ENCODE data around the gene POLR3A. TPM values are rescaled to one million over a fixed set of nuclear protein-coding genes. Genes with fewer than 3 reads are reported as not detected.
"Not testable (repeated sequence)": the region's sequence is repeated elsewhere in the genome, so short reads cannot be mapped to it uniquely, and the experiment has no call there.

The POLR3A gene
- polyA plus RNA-seq (ENCODE audit: insufficient read length in 10 of 10) = 10 to 100 TPM; 11.0 to 15.6 (median 13.9) TPM
- long read RNA-seq, donor 1, full-length matches to known transcripts = 1 of 5,758 reads
- long read RNA-seq, donor 1, partial matches to known transcripts = 2,690 of 5,758 reads
- long read RNA-seq, donor 1, other reads (novel, unspliced or antisense) = 3,067 of 5,758 reads
- long read RNA-seq, donor 2, full-length matches to known transcripts = 1 of 1 reads
- long read RNA-seq, donor 2, partial matches to known transcripts = 0 of 1 reads
- long read RNA-seq, donor 2, other reads (novel, unspliced or antisense) = 0 of 1 reads
- long read RNA-seq, donor 3 = 0 reads
- long read RNA-seq, donor 4 = 0 reads
- long read RNA-seq, donor 5, full-length matches to known transcripts = 2 of 9,544 reads
- long read RNA-seq, donor 5, partial matches to known transcripts = 8,141 of 9,544 reads
- long read RNA-seq, donor 5, other reads (novel, unspliced or antisense) = 1,401 of 9,544 reads
- long read RNA-seq, donor 6 = 0 reads
- long read RNA-seq, donor 7, partial matches to known transcripts = 3,134 of 4,790 reads
- long read RNA-seq, donor 7, other reads (novel, unspliced or antisense) = 1,656 of 4,790 reads
- long read RNA-seq, donor 8, partial matches to known transcripts = 4,334 of 5,844 reads
- long read RNA-seq, donor 8, other reads (novel, unspliced or antisense) = 1,510 of 5,844 reads
- long read RNA-seq, donor 9, partial matches to known transcripts = 527 of 1,145 reads
- long read RNA-seq, donor 9, other reads (novel, unspliced or antisense) = 618 of 1,145 reads

- peak; percentile 97 to 98 (median 98) for DNase-seq
Observed at GRCh38 chr10:78029269-78030226, at the start of gene POLR3A. Gene POLR3A (minus strand): TSS chr10:78029515. CDS start chr10:78029407, 108 bp downstream.

GRCh38 chr10:78078539-78079330 is 49.4 kb upstream of the POLR3A start:
- no peak for DNase-seq

GRCh38 chr10:78075806-78076205 is 46.5 kb upstream of the POLR3A start:
- not testable (repeated sequence) for DNase-seq

- DNase-seq = no peak
Observed at GRCh38 chr10:78072504-78072903, 43.2 kb upstream of the POLR3A start.

GRCh38 chr10:78071857-78072179 is 42.5 kb upstream of the POLR3A start:
- no peak for DNase-seq

GRCh38 chr10:78071140-78071856 is 42.0 kb upstream of the POLR3A start:
- no peak for DNase-seq

- DNase-seq = no peak
Observed at GRCh38 chr10:78070726-78071125, 41.4 kb upstream of the POLR3A start.

- DNase-seq = not testable (repeated sequence)
Observed at GRCh38 chr10:78070064-78070463, 40.7 kb upstream of the POLR3A start.

- no peak for DNase-seq
Observed at GRCh38 chr10:78069151-78069550, 39.8 kb upstream of the POLR3A start.

- no peak for DNase-seq
Observed at GRCh38 chr10:78066728-78067430, 37.6 kb upstream of the POLR3A start.

- DNase-seq = no peak
Observed at GRCh38 chr10:78066012-78066411, 36.7 kb upstream of the POLR3A start.

- no peak for DNase-seq
Observed at GRCh38 chr10:78065611-78066010, 36.3 kb upstream of the POLR3A start.

- not testable (repeated sequence) for DNase-seq
Observed at GRCh38 chr10:78064919-78065318, 35.6 kb upstream of the POLR3A start.

- DNase-seq = no peak
Observed at GRCh38 chr10:78063236-78063635, 33.9 kb upstream of the POLR3A start.

- no peak for DNase-seq
Observed at GRCh38 chr10:78062296-78062695, 33.0 kb upstream of the POLR3A start.

- no peak for DNase-seq
Observed at GRCh38 chr10:78059906-78060702, 30.8 kb upstream of the POLR3A start.

GRCh38 chr10:78058562-78058961 is 29.2 kb upstream of the POLR3A start:
- no peak for DNase-seq

GRCh38 chr10:78053211-78053868 is 24.0 kb upstream of the POLR3A start:
- peak in 2 of 3 donors; percentile 32 to 56 for DNase-seq

Data from muscle of back (tissue), 13 donors.